HG02840 (cell line): ENCODE measurements around the gene IRS1.
"Not testable (repeated sequence)": the region's sequence is repeated elsewhere in the genome, so short reads cannot be mapped to it uniquely, and the experiment has no call there.

Experiments
- ATAC-seq: cut with Tn5 transposase; IDR thresholded peaks from one replicate; pipeline ENCODE4 v1.9.1; 2021; ENCODE audit warnings: mild to moderate bottlenecking, moderate library complexity, moderate number of reproducible peaks; ENCODE audit not compliant: unreplicated experiment, low FRiP score

The IRS1 gene

GRCh38 chr2:226799211-226799975 is at the start of gene IRS1:
TSS of gene IRS1 (minus strand) at chr2:226799820. CDS start at chr2:226798738, 1,082 bp downstream.
- peak; percentile 36 for ATAC-seq

GRCh38 chr2:226849349-226849748 is 49.7 kb upstream of the IRS1 start:
- no peak for ATAC-seq

GRCh38 chr2:226847511-226847910 is 47.9 kb upstream of the IRS1 start:
- ATAC-seq: no peak

- no peak for ATAC-seq
Measured at GRCh38 chr2:226847090-226847489, 47.5 kb upstream of the IRS1 start.

GRCh38 chr2:226845386-226846116 is 45.9 kb upstream of the IRS1 start:
- ATAC-seq: no peak

GRCh38 chr2:226843001-226843400 is 43.4 kb upstream of the IRS1 start:
- not testable (repeated sequence) for ATAC-seq

- no peak for ATAC-seq
Measured at GRCh38 chr2:226839951-226840350, 40.3 kb upstream of the IRS1 start.

GRCh38 chr2:226839161-226839560 is 39.5 kb upstream of the IRS1 start:
- no peak for ATAC-seq

GRCh38 chr2:226838722-226839121 is 39.1 kb upstream of the IRS1 start:
- ATAC-seq: no peak

GRCh38 chr2:226837787-226838603 is 38.4 kb upstream of the IRS1 start:
- no peak for ATAC-seq

GRCh38 chr2:226837334-226837733 is 37.7 kb upstream of the IRS1 start:
- ATAC-seq: no peak

GRCh38 chr2:226836548-226836885 is 36.9 kb upstream of the IRS1 start:
- peak; percentile 13 for ATAC-seq

GRCh38 chr2:226835796-226836547 is 36.4 kb upstream of the IRS1 start, which contains the start of gene RHBDD1:
TSS of gene RHBDD1 (plus strand) at chr2:226836054. CDS start at chr2:226864694, 28,640 bp downstream.
- ATAC-seq: peak; percentile 89

- ATAC-seq: peak; percentile 30
Measured at GRCh38 chr2:226835420-226835795, 35.8 kb upstream of the IRS1 start.

- ATAC-seq: not testable (repeated sequence)
Measured at GRCh38 chr2:226834880-226835279, 35.3 kb upstream of the IRS1 start.

- no peak for ATAC-seq
Measured at GRCh38 chr2:226832061-226832460, 32.4 kb upstream of the IRS1 start.

GRCh38 chr2:226831266-226831665 is 31.6 kb upstream of the IRS1 start:
- no peak for ATAC-seq

- no peak for ATAC-seq
Measured at GRCh38 chr2:226829721-226830631, 30.4 kb upstream of the IRS1 start.

- no peak for ATAC-seq
Measured at GRCh38 chr2:226828191-226828590, 28.6 kb upstream of the IRS1 start.
